HG02642 (cell line): ENCODE results near the gene H6PD.

Source experiments
- ATAC-seq: cut with Tn5 transposase; IDR thresholded peaks from one replicate; pipeline ENCODE4 v1.9.1; 2021; ENCODE audit warnings: mild to moderate bottlenecking; ENCODE audit not compliant: unreplicated experiment, poor library complexity

The H6PD gene

GRCh38 chr1:9203511-9203982 is 31.0 kb upstream of the H6PD start:
- ATAC-seq = no peak

- no peak for ATAC-seq
Observed at GRCh38 chr1:9204156-9204720, 30.3 kb upstream of the H6PD start.

- no peak for ATAC-seq
Observed at GRCh38 chr1:9207086-9207485, 27.5 kb upstream of the H6PD start.

GRCh38 chr1:9207715-9208114 is 26.9 kb upstream of the H6PD start:
- ATAC-seq = no peak

- no peak for ATAC-seq
Observed at GRCh38 chr1:9211291-9211811, 23.2 kb upstream of the H6PD start.

- no peak for ATAC-seq
Observed at GRCh38 chr1:9212735-9213134, 21.8 kb upstream of the H6PD start.

GRCh38 chr1:9213956-9214355 is 20.6 kb upstream of the H6PD start:
- no peak for ATAC-seq

- ATAC-seq = no peak
Observed at GRCh38 chr1:9218917-9219316, 15.7 kb upstream of the H6PD start.

- ATAC-seq = no peak
Observed at GRCh38 chr1:9222846-9223625, 11.5 kb upstream of the H6PD start.

GRCh38 chr1:9224664-9225410 is 9.7 kb upstream of the H6PD start:
- ATAC-seq = no peak

- ATAC-seq = no peak
Observed at GRCh38 chr1:9225411-9225785, 9.2 kb upstream of the H6PD start.

- ATAC-seq = no peak
Observed at GRCh38 chr1:9228609-9229008, 6.0 kb upstream of the H6PD start.

- ATAC-seq = no peak
Observed at GRCh38 chr1:9229549-9229948, 5.0 kb upstream of the H6PD start.

- ATAC-seq = no peak
Observed at GRCh38 chr1:9230869-9231533, 3.6 kb upstream of the H6PD start.

- ATAC-seq = no peak
Observed at GRCh38 chr1:9231648-9232332, 2.8 kb upstream of the H6PD start.

- ATAC-seq = no peak
Observed at GRCh38 chr1:9233241-9233941, 1.2 kb upstream of the H6PD start.

- no peak for ATAC-seq
Observed at GRCh38 chr1:9233942-9234222, 692 bp upstream of the H6PD start.

- ATAC-seq = no peak
Observed at GRCh38 chr1:9235096-9235459, 504 bp downstream of the H6PD start.

GRCh38 chr1:9235560-9235959 is 986 bp downstream of the H6PD start:
- ATAC-seq = no peak

- no peak for ATAC-seq
Observed at GRCh38 chr1:9238134-9238533, 3.6 kb downstream of the H6PD start.
